GM21381 (cell line): ENCODE measurements around the gene XPR1.

Experiments
- ATAC-seq: cut with Tn5 transposase; IDR thresholded peaks from one replicate; pipeline ENCODE4 v1.9.1; 2021; ENCODE audit warnings: mild to moderate bottlenecking, moderate library complexity; ENCODE audit not compliant: unreplicated experiment

The XPR1 gene

DNA sequence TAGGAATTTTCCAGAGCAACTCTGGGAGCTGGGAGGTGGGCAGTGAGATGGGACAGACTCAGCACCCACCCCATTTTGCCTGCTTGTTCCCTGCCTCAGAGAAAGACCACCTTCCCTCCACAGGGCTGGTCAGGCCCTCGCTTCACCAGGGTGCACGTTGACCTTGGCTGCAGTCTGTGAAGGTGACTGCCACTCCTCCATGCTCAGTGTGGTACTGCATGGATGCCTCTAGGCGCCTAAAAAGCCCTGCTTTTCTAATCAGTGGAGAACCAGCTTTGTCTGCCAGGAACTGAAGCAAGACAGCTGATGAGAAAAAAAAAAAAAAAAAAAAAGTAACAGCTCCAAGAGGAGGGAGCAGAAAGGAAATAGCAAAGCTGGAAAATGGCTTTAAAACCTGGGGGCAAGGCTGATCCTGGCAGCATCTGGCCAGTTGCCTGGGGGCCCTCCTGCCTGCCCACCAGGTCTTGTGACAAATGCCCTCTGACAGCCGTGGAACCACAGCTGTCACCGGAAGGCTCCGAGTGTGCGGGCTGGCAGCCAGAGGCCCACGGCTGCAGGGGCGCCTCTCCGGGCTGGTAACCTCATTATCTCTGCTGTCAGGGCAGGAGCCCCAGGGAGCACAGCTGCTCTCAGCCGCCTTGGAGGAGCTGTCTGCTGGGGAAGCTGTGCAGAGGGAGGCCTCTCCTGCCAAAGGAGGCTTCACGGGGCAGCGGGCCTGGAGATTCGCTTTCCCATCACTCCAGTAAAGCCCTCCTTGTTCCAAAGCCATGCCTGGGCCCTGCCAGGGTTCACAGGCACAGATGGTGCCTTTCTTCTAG lies 294.6 kb downstream of the XPR1 start:
- peak; percentile 47 for ATAC-seq

DNA sequence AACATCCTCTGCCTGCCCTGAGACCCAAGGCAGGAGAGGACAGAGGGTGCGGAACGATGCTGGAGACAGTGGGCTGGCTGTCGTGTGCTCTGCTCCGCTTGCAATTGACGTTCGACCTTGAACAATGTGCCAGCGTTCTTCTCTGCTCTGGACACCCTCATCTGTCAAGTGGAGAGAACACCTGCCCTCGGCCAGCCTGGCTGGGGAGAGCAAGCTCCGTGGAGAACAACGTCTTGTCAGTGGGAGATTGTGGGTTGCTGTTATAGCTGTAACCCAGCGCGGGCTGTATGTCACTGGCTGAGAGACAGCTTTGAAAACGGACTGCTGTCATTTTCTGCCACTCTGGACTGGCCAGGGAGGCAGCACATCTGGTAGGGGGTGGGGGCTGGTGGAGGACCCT lies 295.5 kb downstream of the XPR1 start:
- no peak for ATAC-seq

DNA sequence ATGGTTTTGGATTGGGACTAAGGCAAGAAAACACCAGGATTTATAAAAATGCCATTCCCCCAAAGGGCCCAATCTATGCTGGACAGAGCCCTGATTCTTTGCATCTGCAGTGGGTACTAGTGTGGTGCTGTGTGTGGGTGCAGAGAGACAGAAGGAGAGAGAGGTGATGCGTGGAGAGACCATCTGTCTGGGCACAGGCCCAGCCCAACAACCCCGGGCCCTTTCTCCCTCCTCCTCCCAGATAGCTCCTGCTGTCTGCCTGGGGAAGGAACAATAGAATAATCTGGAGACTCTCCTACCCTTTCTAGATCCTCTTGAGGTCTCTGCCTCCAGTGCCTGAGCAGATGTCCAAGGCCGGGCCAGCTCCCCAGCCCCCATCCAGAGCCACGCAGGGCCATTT lies 296.0 kb downstream of the XPR1 start:
- no peak for ATAC-seq

GRCh38 chr1:180928331-180929230 lies 296.8 kb downstream of the XPR1 start:
- ATAC-seq = no peak

DNA sequence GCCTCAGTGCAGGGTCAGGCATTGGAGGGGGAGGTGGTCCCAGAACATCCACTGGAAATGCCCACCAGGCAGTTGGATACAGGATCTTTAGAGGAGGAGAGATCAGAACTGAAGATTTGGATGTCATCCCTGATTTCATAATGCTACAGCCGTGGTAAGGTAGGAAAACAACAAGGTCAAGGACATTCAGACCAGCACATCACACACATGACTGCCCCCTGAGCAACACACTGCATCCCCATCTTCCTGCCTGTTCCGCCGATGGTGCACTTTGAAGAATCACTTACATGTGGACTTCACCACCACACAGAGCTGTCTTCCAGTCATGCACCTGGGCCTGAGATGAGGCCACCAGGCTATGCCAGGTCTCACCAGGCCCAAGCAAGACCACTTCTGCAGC lies 297.6 kb downstream of the XPR1 start:
- ATAC-seq = no peak

DNA sequence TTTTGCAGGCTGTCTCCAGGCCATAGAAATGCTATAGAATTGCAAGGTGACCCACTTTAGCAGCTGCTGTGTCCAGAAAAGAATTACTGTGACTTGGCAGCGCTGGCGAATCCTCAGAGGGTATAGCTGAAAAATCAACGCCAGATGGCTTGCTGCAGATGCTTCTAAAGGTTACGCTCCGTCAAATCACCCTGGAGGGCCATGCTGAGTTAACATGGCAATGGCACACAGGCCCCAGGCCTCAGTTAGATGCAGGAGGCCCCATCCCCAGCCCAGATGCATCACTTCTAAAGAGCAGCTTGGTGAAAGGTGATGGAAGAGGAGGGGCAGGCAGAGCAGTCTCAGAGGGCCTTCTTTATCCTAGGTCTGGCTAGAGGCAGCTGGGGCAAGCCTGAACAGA lies 298.9 kb downstream of the XPR1 start:
- no peak for ATAC-seq

GRCh38 chr1:180931529-180931928 lies 299.7 kb downstream of the XPR1 start:
- no peak for ATAC-seq

GRCh38 chr1:180932378-180932777 lies 300.6 kb downstream of the XPR1 start:
- ATAC-seq = no peak

DNA sequence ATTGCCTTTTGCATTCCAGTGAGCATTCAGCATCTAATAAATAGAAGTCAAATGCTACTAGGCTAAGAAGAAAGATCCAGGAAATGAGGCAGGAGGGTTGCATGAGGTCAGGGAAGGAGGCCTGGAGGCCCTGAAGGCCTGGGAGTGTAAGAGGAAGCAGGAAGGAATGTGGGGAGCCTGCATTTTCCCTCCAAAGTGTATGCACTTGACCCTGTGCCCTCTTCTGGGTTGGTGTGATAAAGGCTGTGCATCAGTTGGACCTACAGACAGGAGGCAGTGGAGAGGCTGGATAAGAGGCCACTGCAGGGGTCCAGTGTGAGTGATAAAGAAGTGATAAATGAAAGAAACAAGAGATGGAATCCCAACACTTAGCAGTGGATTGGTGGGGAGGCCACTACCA lies 301.3 kb downstream of the XPR1 start:
- ATAC-seq = no peak

DNA sequence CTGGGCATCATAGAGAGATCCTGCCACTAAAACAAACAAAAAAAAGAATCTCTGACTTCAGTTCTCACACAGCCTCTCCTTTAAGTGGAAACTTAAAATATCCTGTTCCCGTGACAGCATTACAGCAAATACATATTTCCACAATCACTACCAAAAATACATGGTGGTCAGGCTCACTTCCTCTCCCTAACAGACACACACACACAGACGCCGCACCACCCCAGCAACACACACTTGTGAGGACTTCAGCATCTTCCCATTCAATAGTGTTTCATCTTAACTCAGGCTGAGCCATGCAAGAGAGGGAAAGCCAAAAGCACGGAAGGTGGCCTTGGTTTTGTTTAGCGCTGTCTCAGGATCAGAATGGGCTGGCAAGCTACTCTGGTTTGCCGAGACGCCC lies 302.7 kb downstream of the XPR1 start:
- ATAC-seq = no peak

- ATAC-seq = no peak
These were observed 303.7 kb downstream of the XPR1 start for GRCh38 chr1:180935326-180936109.

DNA sequence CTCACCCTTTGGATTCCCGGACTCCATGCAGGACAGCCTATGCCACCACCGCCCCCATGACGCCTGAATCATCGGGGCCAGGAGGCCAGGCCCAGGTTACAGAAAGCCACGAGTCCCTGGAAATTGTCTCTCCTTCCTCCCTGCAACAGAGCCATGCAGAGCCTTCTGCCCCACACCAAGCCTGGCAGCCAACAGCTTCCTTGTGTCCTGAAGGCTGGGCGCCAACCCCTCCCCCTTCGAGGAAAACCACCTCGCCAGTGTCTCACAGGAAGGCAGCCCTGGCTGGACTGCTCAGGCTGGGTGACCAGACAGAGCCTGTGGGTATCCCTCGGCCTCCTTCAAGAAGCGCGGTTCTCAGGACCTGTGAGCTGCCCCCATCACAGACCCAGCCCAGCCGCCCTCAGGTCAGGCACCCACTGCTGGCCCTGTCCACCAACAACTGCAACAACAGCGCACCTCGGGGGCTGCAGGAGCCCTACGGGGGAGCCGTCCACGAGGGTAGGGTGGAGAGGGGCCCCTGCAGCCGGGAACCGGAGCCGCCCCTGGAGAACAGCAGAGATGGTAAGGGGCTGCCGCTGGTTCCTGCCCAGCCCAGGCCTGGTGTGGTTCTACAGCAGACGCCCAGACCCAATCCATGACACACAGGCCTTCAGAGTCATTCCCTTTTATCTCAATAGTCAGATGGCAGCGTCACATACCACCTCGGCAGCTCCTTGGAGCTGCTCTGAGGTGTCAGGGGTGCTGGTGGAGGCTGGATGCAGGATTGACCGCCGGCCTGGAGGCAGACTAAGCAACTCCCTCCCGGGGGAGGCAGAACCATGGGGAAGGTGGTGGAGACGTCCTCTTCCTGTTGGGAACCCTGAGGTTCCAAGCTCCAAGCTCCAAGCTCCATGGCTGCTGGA lies 304.5 kb downstream of the XPR1 start:
- no peak for ATAC-seq

GRCh38 chr1:180937012-180937372 lies 305.2 kb downstream of the XPR1 start:
- ATAC-seq = no peak

GRCh38 chr1:180937624-180938225 lies 305.9 kb downstream of the XPR1 start:
- ATAC-seq = no peak

DNA sequence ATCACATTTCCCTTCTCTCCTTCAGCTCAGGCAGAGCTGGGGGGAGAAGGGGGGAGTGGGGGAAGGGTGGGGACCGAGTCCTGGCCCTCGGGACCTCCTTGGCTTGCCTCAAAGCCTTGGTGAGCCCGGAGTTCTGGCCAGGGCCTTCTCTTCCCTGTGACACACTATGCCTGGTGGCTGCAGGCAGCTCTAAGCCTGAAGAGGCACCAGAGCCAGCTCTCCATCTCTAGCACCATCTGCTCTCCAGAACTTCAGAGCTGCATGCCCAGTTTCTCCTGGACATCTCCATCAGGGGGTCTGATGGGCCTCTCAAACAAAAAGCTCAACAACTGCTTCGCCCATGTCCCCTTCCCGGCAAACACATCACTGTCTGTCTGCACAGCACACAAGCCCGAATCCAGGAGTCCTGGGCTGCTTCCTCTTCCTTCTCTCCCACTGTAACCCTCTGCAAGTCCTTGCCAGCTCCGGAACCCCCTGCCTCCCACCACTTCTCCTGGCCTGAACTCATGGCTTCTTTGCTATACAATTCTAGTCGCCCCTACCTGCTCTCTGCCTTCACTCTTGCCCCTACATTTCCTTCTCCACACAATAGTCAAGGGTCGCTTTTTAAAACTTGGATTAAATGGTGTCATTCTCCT lies 307.4 kb downstream of the XPR1 start:
- ATAC-seq = no peak

GRCh38 chr1:180939711-180940103 lies 307.9 kb downstream of the XPR1 start:
- no peak for ATAC-seq
